ENCODE measurements around the gene ANKRD30BL.
"Not testable (repeated sequence)": the region's sequence is repeated elsewhere in the genome, so short reads cannot be mapped to it uniquely, and the experiment has no call there.

ANKRD30BL gene, protein sequence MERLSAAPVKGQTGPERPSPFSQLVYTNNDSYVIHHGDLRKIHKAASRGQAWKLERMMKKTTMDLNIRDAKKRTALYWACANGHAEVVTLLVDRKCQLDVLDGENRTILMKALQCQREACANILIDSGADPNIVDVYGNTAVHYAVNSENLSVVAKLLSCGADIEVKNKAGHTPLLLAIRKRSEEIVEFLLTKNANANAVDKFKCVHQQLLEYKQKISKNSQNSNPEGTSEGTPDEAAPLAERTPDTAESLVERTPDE

GRCh38 chr2:132161161-132162124, at the start of gene ANKRD30BL:
TSS of gene ANKRD30BL (minus strand) at chr2:132161952. CDS start at chr2:132161705, 247 bp downstream.
- DNase-seq (ENCODE audit: extremely low spot score); POLR2A ChIA-PET; CTCF ChIA-PET: not testable (repeated sequence)

DNA sequence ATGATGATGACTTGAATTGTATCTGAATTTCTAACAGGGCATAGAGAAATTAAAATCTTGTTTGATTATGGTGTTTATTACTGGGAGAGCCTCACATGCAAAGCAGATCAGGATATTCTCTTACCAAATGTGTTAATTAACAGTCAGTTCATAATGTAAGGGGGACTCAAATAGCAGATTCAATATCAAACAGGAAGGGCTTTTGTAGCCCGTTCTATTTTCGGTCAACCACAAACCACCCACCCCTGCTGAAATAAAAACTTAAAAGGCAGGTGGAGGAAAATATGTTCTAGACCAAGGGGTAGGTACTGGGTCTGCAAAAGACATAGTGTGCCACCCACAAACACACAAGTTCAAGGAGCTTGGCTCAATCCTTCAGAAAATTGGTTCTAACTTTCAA, 41.1 kb upstream of the ANKRD30BL start:
- CTCF ChIA-PET; POLR2A ChIA-PET; DNase-seq (ENCODE audit: extremely low spot score): not testable (repeated sequence)

DNA sequence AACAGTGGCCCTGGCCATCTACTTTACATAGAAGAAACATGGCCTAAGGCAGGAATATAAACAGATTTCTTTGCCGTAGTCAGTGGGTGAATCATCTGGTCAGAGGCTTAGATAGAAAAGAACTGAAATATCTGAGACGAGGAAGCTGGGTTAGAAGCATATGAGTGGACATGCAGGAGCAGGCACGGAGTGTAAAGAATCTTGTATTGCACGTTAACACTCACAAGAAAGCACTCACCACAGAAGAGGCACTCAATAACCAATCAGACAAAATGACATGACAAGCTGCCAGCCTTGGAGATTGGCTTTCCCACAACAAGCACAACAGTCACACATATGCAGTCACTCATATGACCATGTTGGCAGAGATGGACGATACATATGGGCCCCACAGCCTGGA, 31.1 kb upstream of the ANKRD30BL start:
- CTCF ChIA-PET; POLR2A ChIA-PET; DNase-seq (ENCODE audit: extremely low spot score): not testable (repeated sequence)

DNA sequence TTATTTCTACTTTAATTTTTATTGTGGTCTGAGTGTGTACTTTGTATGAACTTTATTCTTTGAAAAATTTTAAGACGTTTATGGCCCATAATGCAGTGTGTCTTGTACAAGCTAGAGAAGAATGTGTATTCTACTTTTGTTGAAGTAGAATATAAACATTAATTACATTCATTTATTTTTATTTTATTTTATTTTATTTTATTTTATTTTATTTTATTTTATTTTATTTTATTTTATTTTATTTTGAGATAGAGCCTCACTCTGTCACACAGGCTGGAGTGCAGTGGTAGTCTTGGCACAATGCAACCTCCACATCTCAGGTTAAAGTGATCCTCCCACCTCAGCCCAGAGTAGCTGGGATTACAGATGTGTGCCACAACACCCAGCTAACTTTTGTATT, 5.3 kb upstream of the ANKRD30BL start:
- CTCF ChIA-PET = not testable (repeated sequence)

DNA sequence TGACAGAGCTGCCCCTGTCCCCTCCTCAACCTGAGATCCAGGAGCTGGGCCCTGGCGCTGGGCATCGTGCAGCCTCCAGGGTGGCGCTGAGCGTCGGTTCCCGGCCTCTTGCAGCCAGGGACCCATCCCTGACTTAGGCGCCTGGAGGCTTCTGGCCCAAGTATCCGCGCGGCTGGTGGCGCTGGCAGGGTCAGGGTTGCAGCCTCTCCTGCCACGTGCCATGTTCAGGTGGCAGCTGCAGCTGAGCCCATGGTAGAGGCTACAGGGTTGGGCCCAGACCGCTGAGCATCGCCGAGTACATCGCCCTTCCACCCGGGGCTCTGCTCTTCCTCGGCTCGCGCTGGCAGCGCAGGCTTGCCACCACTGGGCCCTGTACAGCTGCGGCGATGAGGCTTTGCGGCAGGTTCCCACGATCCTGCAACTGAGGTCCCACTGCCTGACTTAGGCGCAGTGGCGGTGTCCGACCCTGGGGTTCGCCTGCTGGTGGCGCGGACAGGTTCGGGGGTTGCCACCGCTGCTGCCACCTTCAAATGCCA, 441 bp upstream of the ANKRD30BL start:
- DNase-seq (ENCODE audit: extremely low spot score); CTCF ChIA-PET; POLR2A ChIA-PET: not testable (repeated sequence)

More for the DNA sequence above, 5.3 kb upstream of the ANKRD30BL start:
- POLR2A ChIA-PET; DNase-seq (ENCODE audit: extremely low spot score): not testable (repeated sequence)

- peak; percentile 52 for TF ChIP-seq CTCF (IDR thresholded peaks at IDR 0.05; ENCODE audit: control extremely low read depth, extremely low read depth, low read depth, missing control alignments)
- DNase-seq (ENCODE audit: extremely low spot score); CTCF ChIA-PET; POLR2A ChIA-PET: not testable (repeated sequence)
Observed at GRCh38 chr2:132146774-132147173, 15.0 kb downstream of the ANKRD30BL start.
